T-helper 2 cell (primary cell): ENCODE results near the gene ACOT13.
A peak's percentile ranks its signal among the peaks of the same experiment; 100 is the strongest.
"Not testable (repeated sequence)": the region's sequence is repeated elsewhere in the genome, so short reads cannot be mapped to it uniquely, and the experiment has no call there.

ENCODE experiments used
- DNase-seq, 5 experiments: peaks; one replicate each; pipeline versions ENCODE4 v3.0.0 to v3.0.0-alpha.2; 2012 to 2022

Gene ACOT13

GRCh38 chr6:24692848-24693592 lies 26.1 kb downstream of the ACOT13 start:
- peak in 1 of 5 experiments; percentile 21 for DNase-seq

- DNase-seq = no peak
These were observed 27.3 kb downstream of the ACOT13 start for GRCh38 chr6:24694198-24694597.

GRCh38 chr6:24695635-24696034 lies 28.8 kb downstream of the ACOT13 start:
- DNase-seq = peak in 3 of 5 experiments; percentile 17 to 61 (median 23)

GRCh38 chr6:24696097-24696496 lies 29.2 kb downstream of the ACOT13 start:
- DNase-seq = no peak

GRCh38 chr6:24699521-24700359 lies 32.9 kb downstream of the ACOT13 start:
- DNase-seq = no peak

GRCh38 chr6:24702720-24703282 lies 35.9 kb downstream of the ACOT13 start:
- no peak for DNase-seq

- no peak for DNase-seq
These were observed 37.6 kb downstream of the ACOT13 start for GRCh38 chr6:24704468-24704867.

- no peak for DNase-seq
These were observed 41.7 kb downstream of the ACOT13 start for GRCh38 chr6:24708612-24709011.

GRCh38 chr6:24709014-24709711 lies 42.3 kb downstream of the ACOT13 start:
- no peak for DNase-seq

GRCh38 chr6:24710519-24711303 lies 43.8 kb downstream of the ACOT13 start:
- DNase-seq = peak in 1 of 5 experiments; percentile 16

- not testable (repeated sequence) for DNase-seq
These were observed 49.8 kb downstream of the ACOT13 start for GRCh38 chr6:24716602-24717148.

GRCh38 chr6:24718449-24719124 lies 51.7 kb downstream of the ACOT13 start:
- DNase-seq = peak in 1 of 5 experiments; percentile 43

GRCh38 chr6:24719125-24719971 lies 52.5 kb downstream of the ACOT13 start, which contains the start of gene C6orf62:
Gene C6orf62 (minus strand): TSS chr6:24719154. CDS start chr6:24718668, 486 bp downstream.
- DNase-seq = peak in 4 of 5 experiments; percentile 32 to 76 (median 50)

GRCh38 chr6:24720131-24720603 lies 53.3 kb downstream of the ACOT13 start:
- DNase-seq = peak; percentile 54 to 92 (median 69)

- peak; percentile 98 to 100 (median 100) for DNase-seq
These were observed 54.0 kb downstream of the ACOT13 start for GRCh38 chr6:24720604-24721460.

- peak in 2 of 5 experiments; percentile 80 to 93 for DNase-seq
These were observed 54.8 kb downstream of the ACOT13 start for GRCh38 chr6:24721461-24722215.

GRCh38 chr6:24723270-24723669 lies 56.4 kb downstream of the ACOT13 start:
- no peak for DNase-seq

- DNase-seq = not testable (repeated sequence)
These were observed 63.8 kb downstream of the ACOT13 start for GRCh38 chr6:24730653-24731052.
